ENCODE results near the gene UGT2A3. TPM values are rescaled to one million over a fixed set of nuclear protein-coding genes. Genes with fewer than 3 reads are reported as not detected.
A peak's percentile ranks its signal among the peaks of the same experiment; 100 is the strongest.

UGT2A3 gene
- total RNA-seq, 1 experiment from 2014 or later, result 0.11 TPM

GRCh38 chr4:68984947-68985346 lies 33.3 kb upstream of the UGT2A3 start (continued):
- no peak for TF ChIP-seq ERG (CRISPR knock-in tag; IDR thresholded peaks at IDR 0.05)
- TF ChIP-seq KAT7 (CRISPR knock-in tag; IDR thresholded peaks at IDR 0.05; ENCODE audit: borderline replicate concordance), result no peak

GRCh38 chr4:68963374-68963773 lies 11.8 kb upstream of the UGT2A3 start:
- Mint-ChIP-seq H3K4me3 (no peak overlapping the region), H3K4me1 (peaks cover 14% of the 10 kb centered on the region), H3K27ac (no peak overlapping the region), H3K27me3 (ENCODE audit: low read depth) (no peaks in the 10 kb centered on the region; the same call in 1 of the 2 replicates), H3K36me3 (peaks cover 62% of the 10 kb centered on the region), H3K9me3 (peaks cover 76% of the 10 kb centered on the region)
- DNase-seq (ENCODE audit: low spot score), result no peak
- CTCF ChIA-PET, result interaction anchor here (1.4 kb wide), 1 partner anchor 9 kb away, joined by 4 read pairs; no protein-coding TSS in a partner anchor
- POLR2A ChIA-PET, result no interaction called here
- peak; percentile 82 for ATAC-seq
- no peak for TF ChIP-seq ZNF121 (CRISPR knock-in tag; IDR thresholded peaks at IDR 0.05)
- TF ChIP-seq, protein P1, sequence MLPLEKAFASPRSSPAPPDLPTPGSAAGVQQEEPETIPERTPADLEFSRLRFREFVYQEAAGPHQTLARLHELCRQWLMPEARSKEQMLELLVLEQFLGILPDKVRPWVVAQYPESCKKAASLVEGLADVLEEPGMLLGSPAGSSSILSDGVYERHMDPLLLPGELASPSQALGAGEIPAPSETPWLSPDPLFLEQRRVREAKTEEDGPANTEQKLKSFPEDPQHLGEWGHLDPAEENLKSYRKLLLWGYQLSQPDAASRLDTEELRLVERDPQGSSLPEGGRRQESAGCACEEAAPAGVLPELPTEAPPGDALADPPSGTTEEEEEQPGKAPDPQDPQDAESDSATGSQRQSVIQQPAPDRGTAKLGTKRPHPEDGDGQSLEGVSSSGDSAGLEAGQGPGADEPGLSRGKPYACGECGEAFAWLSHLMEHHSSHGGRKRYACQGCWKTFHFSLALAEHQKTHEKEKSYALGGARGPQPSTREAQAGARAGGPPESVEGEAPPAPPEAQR (CRISPR knock-in tag; IDR thresholded peaks at IDR 0.05), result no peak
- no peak for TF ChIP-seq ZNF396 (CRISPR knock-in tag; IDR thresholded peaks at IDR 0.05; ENCODE audit: borderline replicate concordance)
- TF ChIP-seq MXD4 (CRISPR knock-in tag; IDR thresholded peaks at IDR 0.05; ENCODE audit: borderline replicate concordance), result no peak
- no peak for TF ChIP-seq ZNF416 (CRISPR knock-in tag; IDR thresholded peaks at IDR 0.05)
- TF ChIP-seq ZNF423 (CRISPR knock-in tag; IDR thresholded peaks at IDR 0.05), result no peak
- no peak for TF ChIP-seq JUN (CRISPR knock-in tag; IDR thresholded peaks at IDR 0.05)
- no peak for TF ChIP-seq TP53 (CRISPR knock-in tag; IDR thresholded peaks at IDR 0.05)
- TF ChIP-seq ETV6 (CRISPR knock-in tag; IDR thresholded peaks at IDR 0.05), result no peak
- TF ChIP-seq, protein P2, sequence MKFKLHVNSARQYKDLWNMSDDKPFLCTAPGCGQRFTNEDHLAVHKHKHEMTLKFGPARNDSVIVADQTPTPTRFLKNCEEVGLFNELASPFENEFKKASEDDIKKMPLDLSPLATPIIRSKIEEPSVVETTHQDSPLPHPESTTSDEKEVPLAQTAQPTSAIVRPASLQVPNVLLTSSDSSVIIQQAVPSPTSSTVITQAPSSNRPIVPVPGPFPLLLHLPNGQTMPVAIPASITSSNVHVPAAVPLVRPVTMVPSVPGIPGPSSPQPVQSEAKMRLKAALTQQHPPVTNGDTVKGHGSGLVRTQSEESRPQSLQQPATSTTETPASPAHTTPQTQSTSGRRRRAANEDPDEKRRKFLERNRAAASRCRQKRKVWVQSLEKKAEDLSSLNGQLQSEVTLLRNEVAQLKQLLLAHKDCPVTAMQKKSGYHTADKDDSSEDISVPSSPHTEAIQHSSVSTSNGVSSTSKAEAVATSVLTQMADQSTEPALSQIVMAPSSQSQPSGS (CRISPR knock-in tag; IDR thresholded peaks at IDR 0.05; ENCODE audit: borderline replicate concordance, low read depth), result no peak
- TF ChIP-seq, protein P3, sequence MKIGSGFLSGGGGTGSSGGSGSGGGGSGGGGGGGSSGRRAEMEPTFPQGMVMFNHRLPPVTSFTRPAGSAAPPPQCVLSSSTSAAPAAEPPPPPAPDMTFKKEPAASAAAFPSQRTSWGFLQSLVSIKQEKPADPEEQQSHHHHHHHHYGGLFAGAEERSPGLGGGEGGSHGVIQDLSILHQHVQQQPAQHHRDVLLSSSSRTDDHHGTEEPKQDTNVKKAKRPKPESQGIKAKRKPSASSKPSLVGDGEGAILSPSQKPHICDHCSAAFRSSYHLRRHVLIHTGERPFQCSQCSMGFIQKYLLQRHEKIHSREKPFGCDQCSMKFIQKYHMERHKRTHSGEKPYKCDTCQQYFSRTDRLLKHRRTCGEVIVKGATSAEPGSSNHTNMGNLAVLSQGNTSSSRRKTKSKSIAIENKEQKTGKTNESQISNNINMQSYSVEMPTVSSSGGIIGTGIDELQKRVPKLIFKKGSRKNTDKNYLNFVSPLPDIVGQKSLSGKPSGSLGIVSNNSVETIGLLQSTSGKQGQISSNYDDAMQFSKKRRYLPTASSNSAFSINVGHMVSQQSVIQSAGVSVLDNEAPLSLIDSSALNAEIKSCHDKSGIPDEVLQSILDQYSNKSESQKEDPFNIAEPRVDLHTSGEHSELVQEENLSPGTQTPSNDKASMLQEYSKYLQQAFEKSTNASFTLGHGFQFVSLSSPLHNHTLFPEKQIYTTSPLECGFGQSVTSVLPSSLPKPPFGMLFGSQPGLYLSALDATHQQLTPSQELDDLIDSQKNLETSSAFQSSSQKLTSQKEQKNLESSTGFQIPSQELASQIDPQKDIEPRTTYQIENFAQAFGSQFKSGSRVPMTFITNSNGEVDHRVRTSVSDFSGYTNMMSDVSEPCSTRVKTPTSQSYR (CRISPR knock-in tag; IDR thresholded peaks at IDR 0.05), result no peak
- TF ChIP-seq, protein P4, sequence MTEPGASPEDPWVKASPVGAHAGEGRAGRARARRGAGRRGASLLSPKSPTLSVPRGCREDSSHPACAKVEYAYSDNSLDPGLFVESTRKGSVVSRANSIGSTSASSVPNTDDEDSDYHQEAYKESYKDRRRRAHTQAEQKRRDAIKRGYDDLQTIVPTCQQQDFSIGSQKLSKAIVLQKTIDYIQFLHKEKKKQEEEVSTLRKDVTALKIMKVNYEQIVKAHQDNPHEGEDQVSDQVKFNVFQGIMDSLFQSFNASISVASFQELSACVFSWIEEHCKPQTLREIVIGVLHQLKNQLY (CRISPR knock-in tag; IDR thresholded peaks at IDR 0.05), result no peak
- TF ChIP-seq, protein P5, sequence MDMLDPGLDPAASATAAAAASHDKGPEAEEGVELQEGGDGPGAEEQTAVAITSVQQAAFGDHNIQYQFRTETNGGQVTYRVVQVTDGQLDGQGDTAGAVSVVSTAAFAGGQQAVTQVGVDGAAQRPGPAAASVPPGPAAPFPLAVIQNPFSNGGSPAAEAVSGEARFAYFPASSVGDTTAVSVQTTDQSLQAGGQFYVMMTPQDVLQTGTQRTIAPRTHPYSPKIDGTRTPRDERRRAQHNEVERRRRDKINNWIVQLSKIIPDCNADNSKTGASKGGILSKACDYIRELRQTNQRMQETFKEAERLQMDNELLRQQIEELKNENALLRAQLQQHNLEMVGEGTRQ (CRISPR knock-in tag; IDR thresholded peaks at IDR 0.05), result no peak
- TF ChIP-seq ZNF263 (CRISPR knock-in tag; IDR thresholded peaks at IDR 0.05; ENCODE audit: low read depth), result no peak
- no peak for TF ChIP-seq FOXP4 (CRISPR knock-in tag; IDR thresholded peaks at IDR 0.05)
- TF ChIP-seq GABPB1 (CRISPR knock-in tag; IDR thresholded peaks at IDR 0.05), result no peak

All from WTC11 (cell line).